HepG2 (cell line): ENCODE data around the gene SPINDOC. TPM values are rescaled to one million over a fixed set of nuclear protein-coding genes. Genes with fewer than 3 reads are reported as not detected.

Source experiments
- BCLAF1 ChIP-seq: fragments of 450-650 bp; IDR thresholded peaks from 2 replicates; pipeline ENCODE4 v1.6.1; 2017; ENCODE audit warnings: mild to moderate bottlenecking
- CREB3 ChIP-seq: sonication (generic); formaldehyde crosslinking; IDR thresholded peaks from 2 replicates; pipeline ENCODE4 v1.5.0; 2020; ENCODE audit warnings: missing genetic modification reagents
- HES4 ChIP-seq: sonication (generic); formaldehyde crosslinking; IDR thresholded peaks from 2 replicates; pipeline ENCODE4 v1.9.0; 2021; ENCODE audit warnings: mild to moderate bottlenecking, missing genetic modification reagents, borderline replicate concordance
- KLF15 ChIP-seq: sonication (generic); formaldehyde crosslinking; IDR thresholded peaks from 2 replicates; pipeline ENCODE4 v1.8.1; 2023; ENCODE audit warnings: borderline replicate concordance, mild to moderate bottlenecking, inconsistent platforms, missing genetic modification reagents, mixed read lengths
- LCORL ChIP-seq, 2 experiments: fragments of 450-650 bp in 1 of 2; sonication (generic) in 1 of 2; formaldehyde crosslinking in 1 of 2; IDR thresholded peaks; 2 replicates each; pipeline versions ENCODE4 v1.5.0 to v1.6.1; 2017 to 2020; ENCODE audit warnings: antibody characterized with exemption in 1 of 2, missing genetic modification reagents in 1 of 2
- MAFK ChIP-seq, 2 experiments: IDR thresholded peaks in 1 of 2; conservative IDR thresholded peaks in 1 of 2; 2 replicates each; pipeline ENCODE4 v1.6.1; 2011; ENCODE audit warnings: improper control_type of control experiment in 2 of 2, low read length in 2 of 2
- PRDM15 ChIP-seq: sonication (generic); formaldehyde crosslinking; IDR thresholded peaks from 2 replicates; pipeline ENCODE4 v1.4.0; 2020; ENCODE audit warnings: missing genetic modification reagents
- SIN3B ChIP-seq: fragments of 150-350 bp; IDR thresholded peaks from 2 replicates; pipeline ENCODE4 v1.6.1; 2014; ENCODE audit warnings: low read length
- SMAD9 ChIP-seq: sonication (generic); formaldehyde crosslinking; IDR thresholded peaks from 2 replicates; pipeline ENCODE4 v1.5.1; 2020; ENCODE audit warnings: mild to moderate bottlenecking, missing genetic modification reagents
- ZNF484 ChIP-seq: sonication (generic); formaldehyde crosslinking; IDR thresholded peaks from 2 replicates; pipeline ENCODE4 v1.5.1; 2020; ENCODE audit warnings: mild to moderate bottlenecking, low read depth, missing genetic modification reagents, borderline replicate concordance
- ZNF761 ChIP-seq: sonication (generic); formaldehyde crosslinking; conservative IDR thresholded peaks from 2 replicates; pipeline ENCODE4 v1.4.0; 2020; ENCODE audit warnings: mild to moderate bottlenecking, missing genetic modification reagents
- ZSCAN20 ChIP-seq: sonication (generic); formaldehyde crosslinking; IDR thresholded peaks from 2 replicates; pipeline ENCODE4 v1.4.0; 2020; ENCODE audit warnings: missing genetic modification reagents, mild to moderate bottlenecking, borderline replicate concordance
- ZSCAN5A ChIP-seq: sonication (generic); formaldehyde crosslinking; IDR thresholded peaks from 2 replicates; pipeline ENCODE4 v1.8.0; 2022; ENCODE audit warnings: mild to moderate bottlenecking, missing genetic modification reagents, borderline replicate concordance
- ZXDC ChIP-seq: sonication (generic); formaldehyde crosslinking; IDR thresholded peaks from 2 replicates; pipeline ENCODE4 v1.5.0; 2020; ENCODE audit warnings: mild to moderate bottlenecking, missing genetic modification reagents
- polyA plus RNA-seq, 8 experiments: library from polyadenylated mRNA; depleted of rRNA in 3 of 8; stranded (reverse) in 7 of 8; unstranded in 1 of 8; fragments of >200 nt; fragmentation: Illumina TruSeq in 4 of 8; extraction: Trizol in 4 of 8; gene quantifications; 2 replicates each; pipeline versions ENCODE4 v1.2.1 to v1.2.3, GENCODE V29; 2011 to 2016; ENCODE audit warnings: low read depth in 4 of 8, missing spikeins in 1 of 8, mixed read lengths in 1 of 8; ENCODE audit not compliant: insufficient read depth in 1 of 8
- total RNA-seq, 5 experiments: library from RNA; depleted of rRNA; stranded (reverse); fragments of >200 nt; fragmentation: Illumina TruSeq; extraction: Trizol; gene quantifications; 2 replicates each; pipeline ENCODE4 v1.2.3, GENCODE V29; 2016; ENCODE audit warnings: low read depth in 1 of 5

Gene SPINDOC
- total and polyA plus RNA-seq, 2 of the 13 experiments (the other 11 are each of a cell fraction or from before 2014, with no cell fraction given): 21.4 to 29.9 TPM

GRCh38 chr11:63871962-63872799, 58.9 kb downstream of the SPINDOC start (continued):
- TF ChIP-seq ZXDC: no peak
- no peak for TF ChIP-seq ZNF761 (CRISPR knock-in tag)
- TF ChIP-seq SMAD9: 0 out of 2 replicates have a peak, but pooled peaks have one; percentile 63
- no peak for TF ChIP-seq ZSCAN20 (CRISPR knock-in tag)
- no peak for TF ChIP-seq BCLAF1
- TF ChIP-seq SIN3B: no peak
- TF ChIP-seq PRDM15 (CRISPR knock-in tag): no peak
- no peak for TF ChIP-seq HES4 (CRISPR knock-in tag)
- no peak for TF ChIP-seq KLF15 (CRISPR knock-in tag)
- no peak for TF ChIP-seq LCORL (IDR thresholded peaks at IDR 0.05)
- peak; percentile 88 for TF ChIP-seq LCORL (CRISPR knock-in tag; IDR thresholded peaks at IDR 0.05)
- no peak for TF ChIP-seq CREB3
- TF ChIP-seq ZSCAN5A (CRISPR knock-in tag): no peak
- no peak for TF ChIP-seq MAFK (conservative IDR thresholded peaks at IDR 0.05 in 1 of 2, IDR thresholded peaks at IDR 0.05 in 1 of 2; ENCODE audit: low read length in 2 of 2)
- TF ChIP-seq ZNF484 (CRISPR knock-in tag): no peak
